ENCODE data around the gene REC8. TPM values are rescaled to one million over a fixed set of nuclear protein-coding genes. Genes with fewer than 3 reads are reported as not detected.
A peak's percentile ranks its signal among the peaks of the same experiment; 100 is the strongest.

REC8 gene
- total and polyA plus RNA-seq, 2 of the 13 experiments (the other 11 are each of a cell fraction or from before 2014, with no cell fraction given): 3.4 to 14.7 TPM

- TF ChIP-seq TAF1 (CRISPR knock-in tag; IDR thresholded peaks at IDR 0.05) (0 out of 2 replicates have a peak, but pooled peaks have one; percentile 12), LCORL (IDR thresholded peaks at IDR 0.05) (no peak), LCORL (CRISPR knock-in tag; IDR thresholded peaks at IDR 0.05) (0 out of 2 replicates have a peak, but pooled peaks have one; percentile 34), ZNF264 (CRISPR knock-in tag; IDR thresholded peaks at IDR 0.05) (0 out of 2 replicates have a peak, but pooled peaks have one; percentile 40), ZNF691 (CRISPR knock-in tag; IDR thresholded peaks at IDR 0.05; ENCODE audit: borderline replicate concordance, low read depth) (0 out of 2 replicates have a peak, but pooled peaks have one; percentile 25), GATAD2A (CRISPR knock-in tag; IDR thresholded peaks at IDR 0.05) (peak; percentile 43), ZIK1 (CRISPR knock-in tag; IDR thresholded peaks at IDR 0.05; ENCODE audit: borderline replicate concordance, low read depth) (no peak), TEAD3 (CRISPR knock-in tag; optimal IDR thresholded peaks at IDR 0.05; ENCODE audit: borderline replicate concordance) (peak; percentile 23), RXRB (CRISPR knock-in tag; IDR thresholded peaks at IDR 0.05; ENCODE audit: borderline replicate concordance) (peak; percentile 22; the same call in 1 of the 2 replicates), ESRRA (CRISPR knock-in tag; IDR thresholded peaks at IDR 0.05; ENCODE audit: low read depth) (0 out of 2 replicates have a peak, but pooled peaks have one; percentile 10), JUNB (CRISPR knock-in tag; IDR thresholded peaks at IDR 0.05; ENCODE audit: borderline replicate concordance) (no peak), KAT7 (CRISPR knock-in tag; IDR thresholded peaks at IDR 0.05; ENCODE audit: borderline replicate concordance) (0 out of 2 replicates have a peak, but pooled peaks have one; percentile 31), ZNF790 (CRISPR knock-in tag; IDR thresholded peaks at IDR 0.05; ENCODE audit: borderline replicate concordance) (no peak)
- TF ChIP-seq, protein P1, sequence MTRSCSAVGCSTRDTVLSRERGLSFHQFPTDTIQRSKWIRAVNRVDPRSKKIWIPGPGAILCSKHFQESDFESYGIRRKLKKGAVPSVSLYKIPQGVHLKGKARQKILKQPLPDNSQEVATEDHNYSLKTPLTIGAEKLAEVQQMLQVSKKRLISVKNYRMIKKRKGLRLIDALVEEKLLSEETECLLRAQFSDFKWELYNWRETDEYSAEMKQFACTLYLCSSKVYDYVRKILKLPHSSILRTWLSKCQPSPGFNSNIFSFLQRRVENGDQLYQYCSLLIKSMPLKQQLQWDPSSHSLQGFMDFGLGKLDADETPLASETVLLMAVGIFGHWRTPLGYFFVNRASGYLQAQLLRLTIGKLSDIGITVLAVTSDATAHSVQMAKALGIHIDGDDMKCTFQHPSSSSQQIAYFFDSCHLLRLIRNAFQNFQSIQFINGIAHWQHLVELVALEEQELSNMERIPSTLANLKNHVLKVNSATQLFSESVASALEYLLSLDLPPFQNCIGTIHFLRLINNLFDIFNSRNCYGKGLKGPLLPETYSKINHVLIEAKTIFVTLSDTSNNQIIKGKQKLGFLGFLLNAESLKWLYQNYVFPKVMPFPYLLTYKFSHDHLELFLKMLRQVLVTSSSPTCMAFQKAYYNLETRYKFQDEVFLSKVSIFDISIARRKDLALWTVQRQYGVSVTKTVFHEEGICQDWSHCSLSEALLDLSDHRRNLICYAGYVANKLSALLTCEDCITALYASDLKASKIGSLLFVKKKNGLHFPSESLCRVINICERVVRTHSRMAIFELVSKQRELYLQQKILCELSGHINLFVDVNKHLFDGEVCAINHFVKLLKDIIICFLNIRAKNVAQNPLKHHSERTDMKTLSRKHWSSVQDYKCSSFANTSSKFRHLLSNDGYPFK (CRISPR knock-in tag; IDR thresholded peaks at IDR 0.05; ENCODE audit: borderline replicate concordance): 0 out of 2 replicates have a peak, but pooled peaks have one; percentile 3
Observed at GRCh38 chr14:24198814-24199524, 27.1 kb downstream of the REC8 start (continued).

Measured in HepG2 (cell line).